Esophagus muscularis mucosa (tissue), 3 donors: ENCODE results near the gene ZNF428.

Experiments used
- POLR2A ChIP-seq: fragments of 450-650 bp; IDR thresholded peaks from one replicate; pipeline ENCODE4 v1.6.1; 2017; ENCODE audit warnings: antibody characterized with exemption, moderate library complexity, mild to moderate bottlenecking, low read depth
- POLR2AphosphoS5 ChIP-seq, 2 donors: sonication (generic); formaldehyde crosslinking; IDR thresholded peaks; one replicate each; pipeline ENCODE4 v1.6.1; 2017; ENCODE audit warnings: antibody characterized with exemption in 2 of 2
- TF ChIP-seq, protein P1 (sequence below), 3 experiments: fragments of 200-600 bp in 2 of 3; fragments of 450-650 bp in 1 of 3; sonication (generic) in 2 of 3; IDR thresholded peaks; one replicate each; pipeline ENCODE4 v1.5.1; 2017 to 2019; ENCODE audit warnings: antibody characterized with exemption in 3 of 3, mild to moderate bottlenecking in 2 of 3, moderate library complexity in 1 of 3

DNA sequence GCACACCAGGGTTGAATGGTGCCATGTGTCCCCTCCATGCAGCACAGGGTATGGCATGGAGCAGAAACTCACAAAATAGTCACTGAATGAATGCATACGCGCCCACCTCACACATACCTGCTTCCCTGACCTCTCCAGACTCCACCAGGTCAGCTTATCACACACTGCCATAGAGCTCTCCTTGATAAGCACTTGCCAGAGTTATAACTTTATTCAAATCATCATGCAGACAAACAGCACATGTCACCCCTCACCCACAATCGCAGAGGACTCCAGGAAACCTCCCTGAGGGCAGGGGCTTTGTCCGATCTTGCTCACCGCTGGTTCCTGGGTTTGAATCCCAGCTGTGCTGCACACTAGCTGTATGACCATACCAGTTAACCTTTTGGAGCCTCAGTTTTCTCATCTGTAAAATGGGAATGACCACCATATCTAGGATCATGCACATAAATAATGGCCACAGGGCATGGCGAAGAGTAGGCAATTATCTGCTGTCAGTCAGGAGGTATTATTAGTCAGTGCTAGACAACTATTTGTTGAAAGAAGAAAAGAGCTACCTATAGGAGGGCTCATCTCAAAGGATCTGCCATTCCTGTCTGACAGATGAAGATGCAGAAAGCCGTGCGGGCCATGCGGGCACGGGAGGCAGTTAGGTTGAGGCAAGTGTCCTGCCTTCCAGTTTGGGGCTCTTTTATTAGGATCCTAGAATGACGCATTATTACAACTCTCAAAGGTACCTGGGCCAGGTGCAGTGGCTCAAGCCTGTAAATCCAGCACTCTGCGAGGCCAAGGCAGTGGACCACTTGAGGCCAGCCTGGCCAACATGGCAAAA lies 58.1 kb downstream of the ZNF428 start:
- TF ChIP-seq POLR2AphosphoS5 (IDR thresholded peaks at IDR 0.05), result no peak
- TF ChIP-seq, protein P1, sequence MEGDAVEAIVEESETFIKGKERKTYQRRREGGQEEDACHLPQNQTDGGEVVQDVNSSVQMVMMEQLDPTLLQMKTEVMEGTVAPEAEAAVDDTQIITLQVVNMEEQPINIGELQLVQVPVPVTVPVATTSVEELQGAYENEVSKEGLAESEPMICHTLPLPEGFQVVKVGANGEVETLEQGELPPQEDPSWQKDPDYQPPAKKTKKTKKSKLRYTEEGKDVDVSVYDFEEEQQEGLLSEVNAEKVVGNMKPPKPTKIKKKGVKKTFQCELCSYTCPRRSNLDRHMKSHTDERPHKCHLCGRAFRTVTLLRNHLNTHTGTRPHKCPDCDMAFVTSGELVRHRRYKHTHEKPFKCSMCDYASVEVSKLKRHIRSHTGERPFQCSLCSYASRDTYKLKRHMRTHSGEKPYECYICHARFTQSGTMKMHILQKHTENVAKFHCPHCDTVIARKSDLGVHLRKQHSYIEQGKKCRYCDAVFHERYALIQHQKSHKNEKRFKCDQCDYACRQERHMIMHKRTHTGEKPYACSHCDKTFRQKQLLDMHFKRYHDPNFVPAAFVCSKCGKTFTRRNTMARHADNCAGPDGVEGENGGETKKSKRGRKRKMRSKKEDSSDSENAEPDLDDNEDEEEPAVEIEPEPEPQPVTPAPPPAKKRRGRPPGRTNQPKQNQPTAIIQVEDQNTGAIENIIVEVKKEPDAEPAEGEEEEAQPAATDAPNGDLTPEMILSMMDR (IDR thresholded peaks at IDR 0.05), result no peak
- no peak for TF ChIP-seq POLR2A
